Temporal lobe (tissue), 2 donors: ENCODE measurements around the gene RAB11FIP3. TPM values are rescaled to one million over a fixed set of nuclear protein-coding genes. Genes with fewer than 3 reads are reported as not detected.

Source experiments
- small RNA-seq: library from RNA; depleted of rRNA; stranded (forward); fragments of <200 nt; gene quantifications from one replicate; pipeline ENCODE3, GENCODE V24; 2014; ENCODE audit warnings: low replicate concordance
- total RNA-seq: library from RNA; depleted of rRNA; stranded (reverse); fragments of >200 nt; gene quantifications from one replicate; pipeline ENCODE4 v1.2.3, GENCODE V29; 2014

The RAB11FIP3 gene
- total RNA-seq, 1 donor from 2014 or later: 29.0 TPM

Small RNAs within 50 kb of the gene (small RNA-seq; reads per million reads assigned to genes)
- gene MIR3176 (0.83 reads per million, percentile 69 among the genes with 10 or more reads in this experiment), gene MIR5587 (not detected), gene RF00019 (not detected), gene Z98883.1 (not detected)

Other genes starting within 250 kb of the RAB11FIP3 start
- 167 TPM for gene HBA1, start 249.0 kb upstream of the RAB11FIP3 start, total RNA-seq
- 3.4 TPM for gene HBQ1, start 245.2 kb upstream of the RAB11FIP3 start, total RNA-seq
- gene LUC7L, start 196.2 kb upstream of the RAB11FIP3 start, total RNA-seq: 60.5 TPM
- 17.9 TPM for gene FAM234A, start 190.8 kb upstream of the RAB11FIP3 start, total RNA-seq
- 9.6 TPM for gene RGS11, start 149.7 kb upstream of the RAB11FIP3 start, total RNA-seq
- gene ARHGDIG, start 145.1 kb upstream of the RAB11FIP3 start, total RNA-seq: 29.5 TPM
- gene PDIA2, start 142.5 kb upstream of the RAB11FIP3 start, total RNA-seq: 10.8 TPM
- 12.8 TPM for gene AXIN1, start 72.9 kb upstream of the RAB11FIP3 start, total RNA-seq
- 26.8 TPM for gene MRPL28, start 55.1 kb upstream of the RAB11FIP3 start, total RNA-seq
- gene PGAP6, start 43.7 kb upstream of the RAB11FIP3 start, total RNA-seq: 14.8 TPM
- gene NME4, start 28.4 kb upstream of the RAB11FIP3 start, total RNA-seq: 11.6 TPM
- 7.9 TPM for gene DECR2, start 23.8 kb upstream of the RAB11FIP3 start, total RNA-seq
- gene CAPN15, start 102.1 kb downstream of the RAB11FIP3 start, total RNA-seq: 9.1 TPM
- gene PRR35, start 134.7 kb downstream of the RAB11FIP3 start, total RNA-seq: not detected
- gene NHLRC4, start 141.4 kb downstream of the RAB11FIP3 start, total RNA-seq: 0.25 TPM
- 22.1 TPM for gene PIGQ, start 144.3 kb downstream of the RAB11FIP3 start, total RNA-seq
- 20.9 TPM for gene RAB40C, start 164.4 kb downstream of the RAB11FIP3 start, total RNA-seq
- 0.74 TPM for gene WFIKKN1, start 205.3 kb downstream of the RAB11FIP3 start, total RNA-seq
- 23.1 TPM for gene METTL26, start 210.7 kb downstream of the RAB11FIP3 start, total RNA-seq
- 9.3 TPM for gene MCRIP2, start 216.2 kb downstream of the RAB11FIP3 start, total RNA-seq
- gene WDR90, start 223.7 kb downstream of the RAB11FIP3 start, total RNA-seq: 10.8 TPM
- gene RHOT2, start 242.5 kb downstream of the RAB11FIP3 start, total RNA-seq: 26.1 TPM